ENCODE measurements around the gene USHBP1. TPM values are rescaled to one million over a fixed set of nuclear protein-coding genes. Genes with fewer than 3 reads are reported as not detected.

The USHBP1 gene
- total and polyA plus RNA-seq, 2 of the 13 experiments (the other 11 are each of a cell fraction or from before 2014, with no cell fraction given): 0.15 to 1.5 TPM

GRCh38 chr19:17305517-17306284, 41.2 kb upstream of the USHBP1 start, which contains the start of gene MRPL34 (continued):
- TF ChIP-seq ZNF670 (CRISPR knock-in tag; IDR thresholded peaks at IDR 0.05; ENCODE audit: borderline replicate concordance): peak; percentile 85
- peak; percentile 23 for TF ChIP-seq MXD3 (CRISPR knock-in tag; IDR thresholded peaks at IDR 0.05)
- no peak for TF ChIP-seq RNF2 (conservative IDR thresholded peaks at IDR 0.05; ENCODE audit: low read depth)
- TF ChIP-seq ATF7-NPFF (CRISPR knock-in tag; IDR thresholded peaks at IDR 0.05; ENCODE audit: low read depth): peak; percentile 33; the same call in 1 of the 2 replicates
- TF ChIP-seq DR1 (CRISPR knock-in tag; IDR thresholded peaks at IDR 0.05): peak; percentile 63
- peak; percentile 92 for TF ChIP-seq ZNF143 (CRISPR knock-in tag; IDR thresholded peaks at IDR 0.05)
- TF ChIP-seq RFX1 (IDR thresholded peaks at IDR 0.05): no peak
- no peak for TF ChIP-seq HMGXB3 (CRISPR knock-in tag; IDR thresholded peaks at IDR 0.05; ENCODE audit: borderline replicate concordance)
- no peak for TF ChIP-seq ZNF589 (CRISPR knock-in tag; conservative IDR thresholded peaks at IDR 0.05)
- no peak; the same call in 1 of the 2 replicates for TF ChIP-seq HIVEP1 (CRISPR knock-in tag; IDR thresholded peaks at IDR 0.05)
- TF ChIP-seq ZNF609 (CRISPR knock-in tag; IDR thresholded peaks at IDR 0.05; ENCODE audit: borderline replicate concordance): peak; percentile 30; the same call in 1 of the 2 replicates
- TF ChIP-seq ZNF256 (CRISPR knock-in tag; conservative IDR thresholded peaks at IDR 0.05): 0 out of 2 replicates have a peak, but pooled peaks have one; percentile 28
- no peak for TF ChIP-seq MIER3 (CRISPR knock-in tag; IDR thresholded peaks at IDR 0.05; ENCODE audit: borderline replicate concordance)
- peak; percentile 26; the same call in 1 of the 2 replicates for TF ChIP-seq TOPORS (CRISPR knock-in tag; IDR thresholded peaks at IDR 0.05)
- peak; percentile 37; the same call in 1 of the 2 replicates for TF ChIP-seq MTF1 (CRISPR knock-in tag; IDR thresholded peaks at IDR 0.05)
- peak; percentile 88 for TF ChIP-seq POLR2G (IDR thresholded peaks at IDR 0.05; ENCODE audit: low read depth, low read length)
- peak; percentile 46 for TF ChIP-seq E2F1 (CRISPR knock-in tag; IDR thresholded peaks at IDR 0.05)

All from HepG2 (cell line).